HepG2 (cell line): ENCODE data around the gene MTHFSD. TPM values are rescaled to one million over a fixed set of nuclear protein-coding genes. Genes with fewer than 3 reads are reported as not detected.

ENCODE experiments used
- HMGXB4 ChIP-seq, 2 experiments: sonication (generic) in 1 of 2; formaldehyde crosslinking in 1 of 2; IDR thresholded peaks; 2 replicates each; pipeline versions ENCODE4 v1.4.0 to v1.6.1; 2018 to 2020; ENCODE audit warnings: missing genetic modification reagents in 2 of 2, borderline replicate concordance in 1 of 2, low read depth in 1 of 2, mild to moderate bottlenecking in 1 of 2, missing biosample characterization in 1 of 2
- HNF1B ChIP-seq: sonication (generic); formaldehyde crosslinking; IDR thresholded peaks from 2 replicates; pipeline ENCODE4 v1.5.1; 2020; ENCODE audit warnings: mild to moderate bottlenecking, moderate library complexity, missing genetic modification reagents
- HNRNPLL ChIP-seq: fragments of 200-400 bp; formaldehyde crosslinking; IDR thresholded peaks from 2 replicates; pipeline ENCODE4 v1.6.1; 2017; ENCODE audit warnings: mild to moderate bottlenecking, low read depth, low read length; ENCODE audit not compliant: poor library complexity, severe bottlenecking
- JARID2 ChIP-seq: sonication (generic); formaldehyde crosslinking; IDR thresholded peaks from 2 replicates; pipeline ENCODE4 v1.8.1; 2023; ENCODE audit warnings: missing genetic modification reagents, inconsistent platforms; ENCODE audit not compliant: insufficient replicate concordance
- RFXANK ChIP-seq: IDR thresholded peaks from 2 replicates; pipeline ENCODE4 v1.6.1; 2016
- RFXAP ChIP-seq: sonication (generic); formaldehyde crosslinking; IDR thresholded peaks from 2 replicates; pipeline ENCODE4 v1.4.0; 2020; ENCODE audit warnings: missing genetic modification reagents, borderline replicate concordance
- SMC3 ChIP-seq: IDR thresholded peaks from 2 replicates; pipeline ENCODE4 v1.6.1; 2011; ENCODE audit warnings: low read length, improper control_type of control experiment
- TEAD3 ChIP-seq: optimal IDR thresholded peaks from 2 replicates; pipeline ENCODE3; 2016; ENCODE audit warnings: borderline replicate concordance
- ZKSCAN1 ChIP-seq: fragments of 150-350 bp; IDR thresholded peaks from 2 replicates; pipeline ENCODE4 v1.6.1; 2014; ENCODE audit warnings: low read length
- ZMYM4 ChIP-seq: sonication (generic); formaldehyde crosslinking; IDR thresholded peaks from 2 replicates; pipeline ENCODE4 v1.8.1; 2023; ENCODE audit warnings: mild to moderate bottlenecking, missing genetic modification reagents
- ZNF205 ChIP-seq: IDR thresholded peaks from 2 replicates; pipeline ENCODE4 v1.6.1; 2018; ENCODE audit warnings: missing biosample characterization, missing genetic modification reagents
- ZNF274 ChIP-seq: sonication (generic); formaldehyde crosslinking; IDR thresholded peaks from 2 replicates; pipeline ENCODE4 v1.5.1; 2020; ENCODE audit warnings: mild to moderate bottlenecking, missing genetic modification reagents
- ZNF350 ChIP-seq: sonication (generic); formaldehyde crosslinking; IDR thresholded peaks from 2 replicates; pipeline ENCODE4 v1.4.0; 2020; ENCODE audit warnings: mild to moderate bottlenecking, low read depth, missing genetic modification reagents, borderline replicate concordance
- ZNF501 ChIP-seq: sonication (generic); formaldehyde crosslinking; IDR thresholded peaks from 2 replicates; pipeline ENCODE4 v1.5.1; 2020; ENCODE audit warnings: mild to moderate bottlenecking, moderate library complexity, missing genetic modification reagents
- polyA plus RNA-seq, 8 experiments: library from polyadenylated mRNA; depleted of rRNA in 3 of 8; stranded (reverse) in 7 of 8; unstranded in 1 of 8; fragments of >200 nt; fragmentation: Illumina TruSeq in 4 of 8; extraction: Trizol in 4 of 8; gene quantifications; 2 replicates each; pipeline versions ENCODE4 v1.2.1 to v1.2.3, GENCODE V29; 2011 to 2016; ENCODE audit warnings: low read depth in 4 of 8, missing spikeins in 1 of 8, mixed read lengths in 1 of 8; ENCODE audit not compliant: insufficient read depth in 1 of 8
- total RNA-seq, 5 experiments: library from RNA; depleted of rRNA; stranded (reverse); fragments of >200 nt; fragmentation: Illumina TruSeq; extraction: Trizol; gene quantifications; 2 replicates each; pipeline ENCODE4 v1.2.3, GENCODE V29; 2016; ENCODE audit warnings: low read depth in 1 of 5
- TF ChIP-seq, protein P1 (sequence below), 2 experiments: fragments of 450-650 bp in 1 of 2; sonication (generic) in 1 of 2; formaldehyde crosslinking in 1 of 2; IDR thresholded peaks; 2 replicates each; pipeline versions ENCODE4 v1.6.1 to v1.8.0; 2016 to 2022; ENCODE audit warnings: antibody characterized with exemption in 1 of 2, mild to moderate bottlenecking in 1 of 2, missing genetic modification reagents in 1 of 2

MTHFSD gene
- total and polyA plus RNA-seq, 2 of the 13 experiments (the other 11 are each of a cell fraction or from before 2014, with no cell fraction given) = 14.2 to 16.3 TPM

DNA sequence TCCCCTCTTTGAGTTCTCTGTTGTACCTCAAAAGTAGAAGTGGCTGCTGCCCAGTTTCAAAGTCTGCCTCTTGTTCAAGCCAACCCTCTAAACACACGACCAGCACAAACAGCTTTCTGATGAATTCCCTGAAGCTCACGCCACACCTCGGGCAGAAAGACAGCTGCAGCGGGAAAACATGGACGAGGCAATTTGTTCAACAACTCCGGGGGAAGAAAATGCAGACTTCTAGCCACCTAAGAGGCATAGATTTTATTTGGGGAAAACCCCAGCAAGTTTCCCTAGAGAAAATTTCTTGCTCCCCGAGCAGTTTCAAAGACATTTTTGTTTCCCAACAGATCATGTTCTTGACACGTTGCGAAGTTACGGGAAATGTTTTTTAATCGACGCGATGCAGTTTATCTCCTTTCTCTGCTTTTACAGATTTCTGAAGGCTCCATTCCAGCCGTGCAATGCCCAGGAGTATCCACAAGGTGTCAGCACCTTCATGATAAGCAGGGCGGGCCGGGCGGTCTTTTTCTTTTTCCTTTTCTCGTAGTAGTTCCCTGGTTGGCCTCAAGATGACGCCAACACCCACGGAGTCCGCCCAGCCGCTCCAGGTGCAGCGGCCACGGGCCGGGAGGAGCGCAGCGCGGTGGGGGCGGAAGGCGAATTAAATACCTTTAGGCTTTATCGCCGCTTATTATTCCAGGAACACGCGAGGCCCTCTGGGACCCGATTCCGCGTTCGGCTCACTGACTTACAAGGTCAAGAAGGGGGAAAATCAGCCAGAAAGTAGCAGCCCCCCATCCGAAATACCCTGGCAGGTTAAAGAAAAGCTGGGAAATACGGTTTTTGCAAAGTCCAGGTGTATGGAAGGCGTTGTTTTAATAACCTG is 8.7 kb upstream of the MTHFSD start (continued):
- 0 out of 2 replicates have a peak, but pooled peaks have one; percentile 31 for TF ChIP-seq ZNF274 (CRISPR knock-in tag)
- 0 out of 2 replicates have a peak, but pooled peaks have one; percentile 28 for TF ChIP-seq ZMYM4 (CRISPR knock-in tag)
- no peak for TF ChIP-seq ZNF205 (CRISPR knock-in tag)
- TF ChIP-seq HMGXB4 (CRISPR knock-in tag; IDR thresholded peaks at IDR 0.05; ENCODE audit: borderline replicate concordance in 1 of 2, low read depth in 1 of 2) = peak in 1 of 2 experiments; percentile 54; a peak in 2 of 4 replicates
- peak; percentile 55 for TF ChIP-seq TEAD3 (CRISPR knock-in tag)
- peak; percentile 75 for TF ChIP-seq JARID2 (CRISPR knock-in tag)
- TF ChIP-seq, protein P1, sequence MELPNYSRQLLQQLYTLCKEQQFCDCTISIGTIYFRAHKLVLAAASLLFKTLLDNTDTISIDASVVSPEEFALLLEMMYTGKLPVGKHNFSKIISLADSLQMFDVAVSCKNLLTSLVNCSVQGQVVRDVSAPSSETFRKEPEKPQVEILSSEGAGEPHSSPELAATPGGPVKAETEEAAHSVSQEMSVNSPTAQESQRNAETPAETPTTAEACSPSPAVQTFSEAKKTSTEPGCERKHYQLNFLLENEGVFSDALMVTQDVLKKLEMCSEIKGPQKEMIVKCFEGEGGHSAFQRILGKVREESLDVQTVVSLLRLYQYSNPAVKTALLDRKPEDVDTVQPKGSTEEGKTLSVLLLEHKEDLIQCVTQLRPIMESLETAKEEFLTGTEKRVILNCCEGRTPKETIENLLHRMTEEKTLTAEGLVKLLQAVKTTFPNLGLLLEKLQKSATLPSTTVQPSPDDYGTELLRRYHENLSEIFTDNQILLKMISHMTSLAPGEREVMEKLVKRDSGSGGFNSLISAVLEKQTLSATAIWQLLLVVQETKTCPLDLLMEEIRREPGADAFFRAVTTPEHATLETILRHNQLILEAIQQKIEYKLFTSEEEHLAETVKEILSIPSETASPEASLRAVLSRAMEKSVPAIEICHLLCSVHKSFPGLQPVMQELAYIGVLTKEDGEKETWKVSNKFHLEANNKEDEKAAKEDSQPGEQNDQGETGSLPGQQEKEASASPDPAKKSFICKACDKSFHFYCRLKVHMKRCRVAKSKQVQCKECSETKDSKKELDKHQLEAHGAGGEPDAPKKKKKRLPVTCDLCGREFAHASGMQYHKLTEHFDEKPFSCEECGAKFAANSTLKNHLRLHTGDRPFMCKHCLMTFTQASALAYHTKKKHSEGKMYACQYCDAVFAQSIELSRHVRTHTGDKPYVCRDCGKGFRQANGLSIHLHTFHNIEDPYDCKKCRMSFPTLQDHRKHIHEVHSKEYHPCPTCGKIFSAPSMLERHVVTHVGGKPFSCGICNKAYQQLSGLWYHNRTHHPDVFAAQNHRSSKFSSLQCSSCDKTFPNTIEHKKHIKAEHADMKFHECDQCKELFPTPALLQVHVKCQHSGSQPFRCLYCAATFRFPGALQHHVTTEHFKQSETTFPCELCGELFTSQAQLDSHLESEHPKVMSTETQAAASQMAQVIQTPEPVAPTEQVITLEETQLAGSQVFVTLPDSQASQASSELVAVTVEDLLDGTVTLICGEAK (IDR thresholded peaks at IDR 0.05) = no peak
- TF ChIP-seq, protein P1 (CRISPR knock-in tag; IDR thresholded peaks at IDR 0.05) = no peak
- peak; percentile 80; the same call in 1 of the 2 replicates for TF ChIP-seq HNF1B (CRISPR knock-in tag)
- peak; percentile 59; the same call in 1 of the 2 replicates for TF ChIP-seq ZKSCAN1
- TF ChIP-seq SMC3 = peak; percentile 99
- TF ChIP-seq RFXAP (CRISPR knock-in tag) = 0 out of 2 replicates have a peak, but pooled peaks have one; percentile 51
- 0 out of 2 replicates have a peak, but pooled peaks have one; percentile 40 for TF ChIP-seq RFXANK (CRISPR knock-in tag)
- peak; percentile 57 for TF ChIP-seq HNRNPLL
- peak; percentile 75; the same call in 1 of the 2 replicates for TF ChIP-seq ZNF350 (CRISPR knock-in tag)
- TF ChIP-seq ZNF501 (CRISPR knock-in tag) = peak; percentile 93
